Measurements from ENCODE around the gene OFD1. TPM values are rescaled to one million over a fixed set of nuclear protein-coding genes. Genes with fewer than 3 reads are reported as not detected.

Gene OFD1
- total and polyA plus RNA-seq, 8 donors, result 13.1 to 91.0 (median 19.8) TPM

GRCh38 chrX:13711141-13711540 lies 23.4 kb upstream of the OFD1 start:
- Histone ChIP-seq H3K9me3 (no peaks in the 10 kb centered on the region), H3K27ac (no peak overlapping the region), H3K27me3 (no peaks in the 10 kb centered on the region), H3K4me3 (no peak overlapping the region), H3K36me3 (no peaks in the 10 kb centered on the region), H3K4me1 (no peaks in the 10 kb centered on the region)
- FAIRE-seq (no peak), ATAC-seq (no peak), DNase-seq (no peak)
- intact Hi-C loops (cut with DNase I), result no loop called here
- 62 to 77% methylated on average over 4 of the region's 4 CpGs for WGBS, 2 donors
- no peak for TF ChIP-seq CTCF (IDR thresholded peaks at IDR 0.05)

- Histone ChIP-seq H3K4me1 (peaks cover 0 to 5% (median 4%) of the 10 kb centered on the region in 3 donors), H3K36me3 (peaks cover 0 to 11% (median 0%) of the 10 kb centered on the region in 3 donors), H3K27ac (no peak overlapping the region), H3K27me3 (no peaks in the 10 kb centered on the region), H3K9me3 (no peaks in the 10 kb centered on the region), H3K4me3 (no peak overlapping the region)
- no peak for FAIRE-seq
- ATAC-seq, result no peak
- TF ChIP-seq CTCF (IDR thresholded peaks at IDR 0.05), result no peak
- WGBS, 2 donors, result 91 to 95% methylated on average over 9 of the region's 9 CpGs
- DNase-seq, result no peak
- intact Hi-C loops (cut with DNase I), result no loop called here
Measured at GRCh38 chrX:13716455-13716854, 18.1 kb upstream of the OFD1 start.

GRCh38 chrX:13716905-13717304 lies 17.6 kb upstream of the OFD1 start:
- no peaks in the 10 kb centered on the region for H3K9me3 ChIP-seq
- FAIRE-seq, result peak; percentile 90
- no peaks in the 10 kb centered on the region for H3K27me3 ChIP-seq
- H3K4me1 ChIP-seq, result peaks cover 4 to 5% (median 4%) of the 10 kb centered on the region in 3 donors
- peaks cover 0 to 11% (median 0%) of the 10 kb centered on the region in 3 donors for H3K36me3 ChIP-seq
- ATAC-seq, result no peak
- no peak overlapping the region for H3K4me3 ChIP-seq
- 89 to 93% methylated on average over 6 of the region's 6 CpGs for WGBS, 2 donors
- DNase-seq, result no peak
- TF ChIP-seq CTCF (IDR thresholded peaks at IDR 0.05), result no peak
- H3K27ac ChIP-seq, result no peak overlapping the region
- intact Hi-C loops (cut with DNase I), result no loop called here

GRCh38 chrX:13717700-13718472 lies 16.7 kb upstream of the OFD1 start:
- intact Hi-C loops (cut with DNase I), result no loop called here
- Histone ChIP-seq H3K36me3 (peaks cover 0 to 11% (median 0%) of the 10 kb centered on the region in 3 donors), H3K27ac (no peak overlapping the region), H3K9me3 (no peaks in the 10 kb centered on the region), H3K27me3 (no peaks in the 10 kb centered on the region), H3K4me1 (peaks cover 4 to 8% (median 5%) of the 10 kb centered on the region in 3 donors), H3K4me3 (no peak overlapping the region)
- ATAC-seq, result no peak
- 90 to 91% methylated on average over 7 of the region's 7 CpGs for WGBS, 2 donors
- no peak for DNase-seq
- no peak for TF ChIP-seq CTCF (IDR thresholded peaks at IDR 0.05)
- no peak for FAIRE-seq

GRCh38 chrX:13719192-13719856 lies 15.2 kb upstream of the OFD1 start:
- WGBS, 2 donors, result 90 to 93% methylated on average over 3 of the region's 3 CpGs

More at GRCh38 chrX:13719192-13719856, 15.2 kb upstream of the OFD1 start:
- DNase-seq (no peak), ATAC-seq (no peak), FAIRE-seq (no peak)
- Histone ChIP-seq H3K4me1 (peaks cover 4 to 8% (median 5%) of the 10 kb centered on the region in 3 donors), H3K27ac (no peak overlapping the region), H3K9me3 (no peaks in the 10 kb centered on the region), H3K27me3 (no peaks in the 10 kb centered on the region), H3K4me3 (no peak overlapping the region), H3K36me3 (peaks cover 0 to 11% (median 0%) of the 10 kb centered on the region in 3 donors)
- intact Hi-C loops (cut with DNase I), result no loop called here
- no peak for TF ChIP-seq CTCF (IDR thresholded peaks at IDR 0.05)
